ENCODE results near the gene LDB2.
"Not testable (repeated sequence)": the region's sequence is repeated elsewhere in the genome, so short reads cannot be mapped to it uniquely, and the experiment has no call there.

Gene LDB2

DNA sequence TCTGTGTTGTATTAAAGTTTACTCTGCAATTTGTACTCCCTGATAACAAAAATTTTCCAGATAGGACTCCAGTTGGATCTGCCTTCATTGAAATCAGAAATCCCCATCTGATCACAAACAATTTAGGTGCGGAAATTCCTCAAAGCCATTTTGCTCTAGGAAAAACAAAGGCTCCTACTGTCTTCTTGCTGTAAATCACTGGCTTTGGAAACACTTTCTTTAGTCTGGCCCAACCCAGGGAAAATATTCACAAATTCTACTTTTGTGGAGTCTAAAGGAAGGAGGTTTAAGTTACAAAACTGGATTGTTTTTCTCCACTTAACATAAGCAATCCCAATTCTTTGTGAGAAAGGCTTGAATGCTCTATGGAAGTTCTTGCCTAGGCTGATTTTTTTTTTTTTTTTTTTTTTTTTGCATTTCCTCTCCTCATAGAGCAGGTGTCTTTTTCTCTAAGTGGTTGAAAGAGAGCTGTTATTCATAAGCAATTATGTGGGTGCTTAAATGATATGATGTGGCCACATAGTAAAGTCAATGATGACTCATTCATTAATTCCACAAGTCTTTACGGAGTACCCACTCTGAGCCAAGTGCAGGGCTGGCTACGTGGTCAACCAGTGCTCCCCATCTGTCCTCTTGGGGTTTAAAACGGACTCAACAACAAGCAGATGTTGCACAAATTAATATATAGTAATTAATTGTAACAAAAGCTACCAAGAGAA, 261.4 kb downstream of the LDB2 start:
- no peak for DNase-seq

DNA sequence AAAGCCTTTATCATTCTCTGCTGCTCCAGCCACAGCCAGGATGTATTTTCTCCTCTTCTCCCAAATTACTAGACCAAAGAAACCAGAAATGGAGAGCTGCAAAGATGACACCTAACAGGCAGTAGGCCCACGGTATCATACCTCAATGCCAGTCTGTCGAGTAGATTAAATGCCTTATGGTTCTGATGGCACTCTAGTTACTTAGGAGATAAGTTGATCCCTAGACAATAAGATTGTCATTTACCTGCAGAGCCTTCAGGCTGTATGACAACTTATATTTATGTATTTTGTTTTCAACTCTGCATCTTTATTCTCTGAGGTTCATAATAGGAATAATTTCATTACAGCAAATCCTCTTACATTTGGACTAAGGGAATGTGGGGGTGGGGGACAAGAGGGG, 262.1 kb downstream of the LDB2 start:
- no peak for DNase-seq

DNA sequence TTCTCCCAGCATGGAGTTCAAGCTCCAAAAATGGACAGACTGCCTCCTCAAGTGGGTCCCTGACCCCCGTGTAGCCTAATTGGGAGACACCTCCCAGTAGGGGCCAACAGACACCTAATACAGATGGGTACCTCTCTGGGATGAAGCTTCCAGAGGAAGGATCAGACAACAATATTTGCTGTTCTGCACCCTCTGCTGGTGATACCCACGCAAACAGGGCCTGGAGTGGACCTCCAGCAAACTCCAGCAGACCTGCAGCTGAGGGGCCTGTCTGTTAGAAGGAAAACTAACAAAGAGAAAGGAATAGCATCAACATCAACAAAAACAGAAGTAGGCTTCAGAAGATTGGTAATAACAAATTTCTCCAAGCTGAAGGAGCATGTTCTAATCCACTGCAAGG, 269.2 kb downstream of the LDB2 start:
- not testable (repeated sequence) for DNase-seq

DNA sequence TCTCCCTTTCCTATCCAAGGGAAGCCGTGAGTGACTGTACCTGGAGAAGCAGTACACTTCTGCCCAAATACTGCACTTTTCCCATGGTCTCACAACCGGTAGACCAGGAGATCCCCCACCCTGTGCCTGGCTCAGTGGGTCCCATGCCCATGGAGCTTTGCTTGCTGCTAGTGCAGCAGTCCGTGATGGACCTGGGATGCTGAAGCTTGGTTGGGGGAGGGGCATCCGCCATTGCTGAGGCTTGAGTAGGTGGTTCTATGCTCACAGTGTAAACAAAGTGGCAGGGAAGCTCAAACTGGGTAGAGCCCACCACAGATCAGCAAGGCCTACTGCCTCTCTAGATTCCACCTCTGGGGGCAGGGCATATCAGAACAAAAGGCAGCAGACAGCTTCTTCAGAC, 269.6 kb downstream of the LDB2 start:
- not testable (repeated sequence) for DNase-seq

DNA sequence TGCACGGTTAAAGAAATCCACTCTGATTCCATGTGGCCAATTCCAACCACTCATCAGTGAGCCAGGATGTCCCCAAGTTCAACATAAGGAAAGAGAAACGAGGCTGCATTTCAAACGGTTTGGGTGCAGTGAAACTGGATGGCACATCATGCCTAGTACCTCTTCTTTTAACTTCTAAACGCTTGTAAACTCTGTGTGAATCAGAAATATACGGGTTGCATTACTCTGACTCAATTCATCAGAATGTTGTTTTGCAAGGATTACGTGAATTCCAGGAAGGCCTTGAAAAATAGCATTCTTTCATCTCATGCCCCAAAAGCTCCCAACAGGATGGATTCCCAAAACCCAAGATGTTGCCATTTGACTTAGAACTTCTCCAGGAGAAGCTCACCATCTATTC, 270.4 kb downstream of the LDB2 start:
- no peak for DNase-seq

DNA sequence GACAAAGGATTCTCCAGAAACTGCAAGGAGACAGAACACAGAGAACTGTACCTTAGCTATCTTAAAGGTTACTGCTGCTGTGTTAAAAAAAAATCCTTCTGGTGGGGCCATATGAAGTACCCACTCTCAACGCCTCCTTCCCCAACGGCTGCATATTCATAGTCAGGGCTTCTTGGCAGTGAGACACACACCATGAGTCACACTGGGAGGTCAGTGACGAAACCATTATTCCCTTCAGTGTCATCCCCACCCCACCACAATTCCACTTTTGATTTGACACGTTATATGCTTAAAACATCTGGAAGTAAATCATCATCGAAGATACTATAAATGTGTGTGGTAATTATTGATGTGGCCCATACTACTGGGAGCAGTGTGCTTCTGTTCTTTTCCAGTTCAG, 271.5 kb downstream of the LDB2 start:
- DNase-seq, result peak in 1 of 2 donors; percentile 35

DNA sequence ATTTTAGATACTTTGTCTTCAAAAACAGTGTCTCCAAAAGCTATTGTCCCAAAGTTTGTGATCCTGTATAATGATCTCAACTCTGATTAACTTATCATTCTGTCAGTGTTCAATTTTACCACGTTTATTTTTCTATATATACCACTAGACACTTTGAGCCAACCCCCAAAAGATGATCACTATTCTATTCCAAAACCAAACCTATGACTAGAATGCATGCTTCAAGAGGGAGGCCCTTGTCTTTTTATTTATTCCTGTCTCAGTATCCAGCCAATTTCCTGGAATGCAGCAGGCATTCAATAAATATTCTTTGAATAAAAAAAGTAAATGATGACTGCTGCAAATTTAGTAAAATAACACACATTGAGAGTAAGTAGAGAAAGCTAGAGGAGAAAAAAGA, 275.6 kb downstream of the LDB2 start:
- no peak for DNase-seq

DNA sequence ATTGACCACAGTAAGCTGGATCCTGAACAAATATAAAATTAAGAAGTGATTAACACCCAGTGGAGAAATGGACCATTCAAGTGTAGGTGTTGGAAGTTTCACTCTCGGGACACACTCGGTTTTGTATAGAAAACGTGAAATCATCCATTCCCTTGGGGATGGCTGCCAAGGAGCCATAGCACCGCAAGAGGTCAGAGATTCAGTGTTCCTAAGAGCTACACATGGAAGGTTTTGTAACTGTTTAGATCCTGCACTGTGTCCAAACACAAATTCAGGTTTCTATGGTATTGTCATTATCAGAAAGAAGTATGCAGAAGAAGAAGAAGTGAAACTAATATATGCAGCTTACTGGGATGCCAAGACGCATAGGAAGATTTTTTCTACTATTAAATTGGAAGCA, 281.0 kb downstream of the LDB2 start:
- no peak for DNase-seq

DNA sequence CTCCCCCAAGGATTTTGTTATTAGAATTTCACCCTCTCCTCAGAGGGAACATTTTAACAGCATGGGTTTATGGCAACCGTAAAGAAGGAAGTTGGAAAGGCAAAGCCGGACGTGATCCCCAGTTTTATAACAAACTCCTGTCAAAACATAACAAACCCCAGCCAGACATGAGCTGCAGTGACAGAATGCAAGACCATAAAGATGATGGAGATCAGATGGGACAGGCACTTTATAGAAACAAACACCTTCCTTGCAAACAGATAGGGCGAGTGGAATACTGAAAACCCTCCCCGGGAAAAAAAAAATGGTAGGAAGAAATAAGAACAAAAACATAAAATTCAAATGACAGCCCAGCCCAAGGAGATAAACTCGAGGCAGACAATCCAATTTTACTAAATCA, 281.4 kb downstream of the LDB2 start:
- no peak for DNase-seq

DNA sequence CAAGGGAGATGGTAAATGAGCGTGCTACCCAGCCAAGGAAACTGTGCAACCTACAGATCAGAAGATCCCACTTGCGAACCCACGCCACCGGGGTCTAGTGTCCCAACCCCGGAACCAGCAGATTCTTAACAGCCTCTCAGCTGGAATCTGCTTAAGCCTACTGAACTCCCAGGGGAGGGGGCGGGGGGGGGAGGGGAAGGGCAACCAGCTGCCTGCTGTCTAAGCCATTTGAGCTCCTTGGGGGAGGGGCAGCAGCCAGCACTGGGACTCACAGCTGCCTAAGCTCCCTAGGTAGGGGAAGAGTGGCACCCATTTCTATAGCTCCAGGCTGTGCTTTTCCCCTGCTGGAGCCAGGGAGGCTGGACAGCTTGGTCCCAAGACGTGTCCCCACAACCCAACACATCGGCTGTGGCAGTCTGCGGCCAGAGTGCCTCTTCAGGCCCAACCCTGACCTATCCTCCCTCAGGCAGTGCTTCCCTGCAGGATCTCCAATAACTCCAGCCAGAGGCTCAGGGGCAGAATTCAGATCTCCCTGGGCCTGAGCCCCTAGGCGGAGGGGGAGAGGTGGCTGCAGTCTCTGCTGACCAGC, 289.2 kb downstream of the LDB2 start:
- no peak for DNase-seq

DNA sequence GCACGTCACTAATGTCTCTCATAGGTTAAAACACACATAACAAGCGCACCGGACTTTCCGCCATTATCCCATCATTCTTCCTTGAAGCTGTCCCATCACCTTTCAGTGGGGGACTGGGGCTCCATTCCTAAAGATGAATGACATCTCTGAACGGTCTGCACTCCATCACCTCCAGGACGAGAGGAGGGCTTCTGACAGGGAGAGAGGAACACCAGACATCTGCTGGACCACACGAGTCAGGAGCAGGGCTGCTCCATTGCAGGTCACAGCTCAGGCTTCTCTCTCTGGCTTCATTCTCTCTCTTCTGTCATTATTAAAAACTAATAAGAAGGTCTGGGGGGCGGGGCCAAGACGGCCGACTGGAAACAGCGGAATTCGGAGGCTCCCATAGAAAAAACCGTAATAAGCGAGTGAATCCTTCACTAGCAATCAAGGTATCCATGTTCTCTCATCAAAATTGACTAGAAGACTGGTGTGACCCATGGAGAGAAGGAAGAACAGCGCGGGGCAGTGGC, 289.8 kb downstream of the LDB2 start:
- DNase-seq, result no peak

DNA sequence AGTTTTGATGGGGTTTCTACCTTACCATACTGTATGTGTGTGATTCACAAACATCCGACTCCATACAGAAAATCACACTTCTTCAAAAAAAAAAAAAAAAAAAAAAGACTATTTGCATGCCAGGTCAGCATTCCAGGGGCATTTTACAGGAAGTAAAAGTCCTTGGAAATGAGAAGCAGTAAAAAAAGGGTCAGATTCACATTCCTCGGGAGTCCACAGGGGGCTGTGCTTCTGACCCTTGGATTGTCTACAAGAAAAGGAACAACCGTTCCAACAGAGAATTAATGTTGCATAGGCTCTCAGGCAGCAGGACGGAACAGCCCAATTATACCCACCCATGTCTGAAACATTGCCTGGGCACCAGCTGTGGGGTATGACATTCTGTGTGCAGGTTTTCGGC, 290.3 kb downstream of the LDB2 start:
- DNase-seq, result no peak

DNA sequence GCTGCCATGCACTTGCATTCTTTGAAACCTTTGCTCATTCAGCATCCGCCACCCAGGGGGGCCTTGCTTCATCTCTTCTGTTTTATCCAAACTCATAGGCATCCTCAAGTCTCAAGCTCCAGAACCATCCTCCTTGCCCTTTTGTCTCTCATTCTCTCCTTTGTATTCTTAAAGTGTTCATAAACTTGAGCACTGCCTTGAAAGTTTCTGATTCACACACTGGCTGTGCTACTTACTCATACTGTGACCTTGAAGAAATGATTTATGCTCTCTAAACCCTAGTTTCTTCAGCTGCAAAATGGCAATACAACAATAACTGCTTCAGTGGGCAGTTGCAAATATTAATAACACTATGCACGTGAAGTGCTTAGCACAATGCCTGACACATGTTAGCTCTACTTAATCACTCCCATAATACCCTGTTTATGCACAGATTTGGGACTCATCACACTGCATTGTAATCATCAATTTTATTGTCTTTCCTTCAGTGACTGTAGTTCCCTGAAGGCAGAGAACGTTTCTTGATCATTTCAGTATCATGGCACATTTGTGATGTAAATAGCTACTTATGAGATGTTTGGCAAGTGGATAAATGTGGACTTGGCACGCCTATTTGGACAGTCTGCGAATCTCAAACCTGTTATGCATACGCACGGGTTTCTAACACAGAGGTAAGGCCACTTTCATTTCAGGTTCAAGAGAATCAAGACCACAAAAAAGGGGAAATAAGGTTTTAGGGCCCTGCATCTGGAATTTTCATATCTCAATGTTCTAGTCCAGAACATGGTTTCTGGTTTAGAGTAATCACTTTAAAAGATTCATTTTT, 291.0 kb downstream of the LDB2 start:
- DNase-seq, result no peak

DNA sequence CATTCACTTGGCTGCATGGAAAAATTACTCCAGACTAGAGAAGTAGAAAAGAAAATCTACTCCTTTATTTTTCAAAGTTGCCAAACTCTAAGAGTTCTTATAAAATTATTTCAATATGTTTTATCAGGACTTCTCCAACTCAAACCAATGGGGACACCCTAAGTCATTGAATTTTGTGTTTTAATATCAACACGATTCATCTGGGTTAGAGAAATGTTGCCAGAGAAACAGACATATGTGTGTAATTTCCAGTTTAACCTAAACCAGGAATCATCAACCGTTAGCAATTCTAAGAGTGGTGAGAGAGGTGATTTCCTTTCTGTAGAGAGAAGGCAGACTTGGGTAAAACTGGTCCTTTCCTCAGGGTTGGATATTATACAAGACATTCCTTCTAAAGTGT, 291.8 kb downstream of the LDB2 start:
- no peak for DNase-seq

DNA sequence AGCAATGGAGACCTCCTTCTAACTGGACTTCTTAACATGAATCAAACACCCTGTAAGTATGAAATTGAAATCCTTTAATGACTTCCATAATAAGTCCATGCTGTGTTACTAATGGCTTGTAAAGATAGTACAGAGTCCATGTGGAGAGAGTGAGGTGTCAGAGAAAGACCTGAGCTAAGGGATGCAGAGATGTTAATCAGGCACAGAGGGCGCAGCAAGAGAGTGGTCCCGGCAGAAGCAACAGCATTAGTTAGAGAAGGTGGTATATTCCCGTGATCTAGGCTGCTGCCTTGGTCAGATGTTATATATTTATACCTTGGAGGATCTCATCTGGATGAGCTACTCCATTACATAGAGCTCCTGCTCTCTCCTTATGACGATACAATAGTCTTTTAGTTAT, 295.3 kb downstream of the LDB2 start:
- DNase-seq, result no peak

DNA sequence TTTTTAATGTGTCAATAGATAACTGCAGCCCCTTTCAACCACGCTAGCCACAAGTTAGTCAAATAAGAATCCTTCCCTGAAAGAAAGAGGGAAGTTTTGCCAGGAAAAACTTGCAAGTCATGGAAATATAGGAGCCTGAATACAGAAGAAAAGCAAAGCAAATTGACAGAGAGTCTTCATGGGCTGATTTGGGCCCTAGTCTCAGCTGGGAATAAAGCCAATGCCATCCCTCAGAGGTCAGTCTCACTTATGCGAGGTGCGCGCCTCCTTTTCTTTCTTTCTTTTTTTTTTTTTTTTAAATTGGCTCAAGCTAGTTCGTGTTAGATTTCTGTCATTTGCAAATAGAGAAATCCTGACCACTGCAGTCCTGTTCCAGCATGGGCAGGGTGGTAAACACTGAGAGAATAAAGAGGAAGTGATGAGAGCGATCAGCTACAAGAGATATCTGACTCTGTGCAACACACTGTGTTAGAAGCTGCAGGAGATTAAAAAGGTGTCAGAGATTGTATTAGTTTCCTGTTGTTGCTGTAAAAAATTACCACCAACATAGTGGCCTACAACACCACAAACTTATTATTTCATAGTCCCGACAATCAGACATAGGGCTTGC, 299.7 kb downstream of the LDB2 start:
- no peak for DNase-seq

DNA sequence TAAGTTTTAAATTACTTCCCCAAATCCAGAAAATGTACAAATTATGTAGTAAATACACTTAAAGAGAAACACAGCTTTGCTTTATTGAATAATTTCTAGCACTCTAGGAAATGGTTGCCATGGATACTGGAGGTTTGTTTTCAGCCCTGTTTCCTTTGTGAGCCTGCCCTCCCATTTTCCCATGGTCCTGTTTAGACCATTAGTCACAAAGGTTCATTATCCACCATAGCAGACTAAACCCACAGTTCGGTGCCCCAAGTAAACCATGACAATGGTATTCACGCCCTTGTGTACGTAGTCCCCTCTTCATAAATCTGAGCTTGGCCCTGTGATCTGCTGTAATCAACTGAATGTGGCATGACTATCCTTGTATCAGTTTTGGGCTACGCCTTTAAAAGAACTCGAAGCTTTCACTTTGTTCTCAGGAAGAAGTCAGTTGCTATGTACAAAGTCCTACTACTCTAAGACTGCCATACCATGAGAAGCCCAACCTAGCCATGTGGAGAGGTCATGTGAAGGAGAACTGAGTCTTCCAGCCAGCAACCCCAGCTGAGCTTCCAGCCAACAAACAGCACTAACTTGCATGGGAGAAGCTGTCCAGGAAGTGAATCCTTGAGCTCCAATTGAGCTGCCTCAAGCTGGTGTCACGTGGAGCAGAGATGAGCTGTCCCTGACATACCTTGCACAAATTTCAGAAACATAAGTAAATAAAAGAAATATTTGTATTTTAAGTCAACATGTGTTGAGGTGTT, 300.4 kb downstream of the LDB2 start:
- no peak for DNase-seq

DNA sequence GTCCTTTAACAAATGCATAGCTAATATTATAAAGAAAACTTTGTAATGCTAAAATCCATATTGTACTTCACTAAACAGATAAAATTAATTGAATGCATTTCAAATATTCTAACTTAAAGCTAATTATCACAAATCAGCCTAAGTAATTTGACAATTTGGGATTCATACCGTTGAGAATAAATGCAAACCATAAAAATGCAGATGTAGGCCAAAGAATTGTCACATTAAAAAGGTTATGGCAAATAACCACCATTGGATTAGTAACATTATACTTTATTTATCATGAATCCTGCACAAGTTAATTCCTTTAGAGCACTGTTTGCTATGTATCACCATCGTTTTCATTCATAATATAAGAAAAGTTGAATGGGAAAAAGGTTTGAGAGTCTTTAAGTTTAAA, 301.0 kb downstream of the LDB2 start:
- DNase-seq, result no peak

DNA sequence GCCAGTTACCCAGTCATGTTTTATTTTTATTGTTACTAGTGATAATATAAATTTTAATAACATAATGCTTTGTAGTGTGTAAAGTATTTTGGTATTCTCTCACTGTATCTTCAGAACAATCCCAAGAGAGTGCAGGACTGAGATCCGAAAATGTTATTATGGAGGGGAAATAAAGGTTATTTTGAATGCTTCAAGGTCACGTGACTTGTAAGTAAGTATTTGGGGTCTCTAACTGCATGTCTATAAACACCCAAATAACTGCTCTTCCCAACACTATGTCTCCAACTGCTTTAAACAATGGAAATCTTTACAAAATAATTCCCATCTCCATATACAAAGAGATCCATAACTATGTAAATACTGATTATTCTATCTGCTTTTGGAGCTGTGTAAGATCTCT, 302.2 kb downstream of the LDB2 start:
- no peak for DNase-seq

DNA sequence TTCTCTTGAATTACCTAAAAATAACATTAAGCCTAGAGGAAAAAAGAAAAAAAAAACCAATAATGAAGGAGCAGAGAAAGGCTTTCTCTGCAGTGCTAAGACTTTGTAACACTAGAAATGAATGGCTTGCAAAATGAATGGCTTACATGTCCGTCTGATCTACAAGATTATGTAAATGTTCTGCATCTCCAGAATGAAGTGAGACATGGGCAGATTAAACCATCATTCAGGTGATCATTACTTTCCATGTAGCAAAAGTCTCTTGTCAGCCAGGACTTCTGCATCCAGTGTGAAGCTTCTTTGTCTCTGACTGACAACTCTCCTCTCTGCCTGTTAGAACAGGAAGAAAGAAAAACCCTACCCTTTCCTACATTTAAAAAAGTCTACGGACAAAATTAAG, 304.3 kb downstream of the LDB2 start:
- no peak for DNase-seq

DNA sequence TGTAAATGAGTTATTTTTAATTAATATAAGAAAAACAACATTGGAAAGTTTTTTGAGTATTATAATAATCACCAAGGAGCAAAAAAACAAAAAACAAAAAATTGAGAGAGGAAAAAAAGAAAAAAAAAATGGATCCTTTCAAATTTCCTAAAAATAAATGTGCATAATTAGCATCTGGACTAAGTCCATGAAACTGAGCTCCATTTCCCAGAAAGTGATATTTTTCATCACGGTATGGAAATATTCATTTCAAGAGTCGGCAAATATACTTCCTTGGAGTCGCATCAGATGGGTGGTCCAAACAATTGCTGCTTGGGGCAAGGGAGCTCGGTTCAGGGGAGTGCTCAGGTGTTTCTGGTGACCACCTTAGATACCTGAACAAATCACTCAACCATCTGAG, 305.1 kb downstream of the LDB2 start:
- no peak for DNase-seq

DNA sequence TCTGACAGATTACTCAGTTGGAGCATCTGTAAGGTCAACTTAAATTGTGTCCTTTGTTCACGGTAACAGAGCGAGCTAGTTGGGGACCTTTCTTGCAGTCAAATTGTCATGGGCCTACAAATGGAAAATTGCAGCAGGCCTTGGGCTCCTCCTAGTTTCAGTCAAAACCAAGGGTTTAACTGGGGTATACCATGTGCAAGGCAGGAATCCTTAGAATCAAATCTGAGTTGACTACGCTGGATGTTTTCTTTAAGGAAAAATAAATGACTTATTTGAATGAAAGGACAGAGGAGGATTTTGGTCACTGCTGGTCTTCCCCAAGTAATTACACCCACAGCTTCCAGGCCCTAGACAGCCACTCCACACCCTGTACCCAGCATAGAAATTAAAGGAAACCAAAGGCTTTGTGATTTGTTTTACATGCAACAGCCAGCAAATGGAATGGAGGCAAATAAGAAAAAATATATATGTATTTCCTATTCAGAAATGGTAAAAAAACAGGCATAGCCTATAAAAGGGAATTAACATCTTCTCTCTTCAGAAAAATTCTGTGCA, 307.1 kb downstream of the LDB2 start:
- no peak for DNase-seq

Measured in hippocampal formation (tissue), 2 donors.